Measurements from ENCODE around the gene DHRS2. TPM values are rescaled to one million over a fixed set of nuclear protein-coding genes. Genes with fewer than 3 reads are reported as not detected.
A peak's percentile ranks its signal among the peaks of the same experiment; 100 is the strongest.

The DHRS2 gene
- total and polyA plus RNA-seq, 2 of the 13 experiments (the other 11 are each of a cell fraction or from before 2014, with no cell fraction given) = 1,621 to 3,021 TPM

DNA sequence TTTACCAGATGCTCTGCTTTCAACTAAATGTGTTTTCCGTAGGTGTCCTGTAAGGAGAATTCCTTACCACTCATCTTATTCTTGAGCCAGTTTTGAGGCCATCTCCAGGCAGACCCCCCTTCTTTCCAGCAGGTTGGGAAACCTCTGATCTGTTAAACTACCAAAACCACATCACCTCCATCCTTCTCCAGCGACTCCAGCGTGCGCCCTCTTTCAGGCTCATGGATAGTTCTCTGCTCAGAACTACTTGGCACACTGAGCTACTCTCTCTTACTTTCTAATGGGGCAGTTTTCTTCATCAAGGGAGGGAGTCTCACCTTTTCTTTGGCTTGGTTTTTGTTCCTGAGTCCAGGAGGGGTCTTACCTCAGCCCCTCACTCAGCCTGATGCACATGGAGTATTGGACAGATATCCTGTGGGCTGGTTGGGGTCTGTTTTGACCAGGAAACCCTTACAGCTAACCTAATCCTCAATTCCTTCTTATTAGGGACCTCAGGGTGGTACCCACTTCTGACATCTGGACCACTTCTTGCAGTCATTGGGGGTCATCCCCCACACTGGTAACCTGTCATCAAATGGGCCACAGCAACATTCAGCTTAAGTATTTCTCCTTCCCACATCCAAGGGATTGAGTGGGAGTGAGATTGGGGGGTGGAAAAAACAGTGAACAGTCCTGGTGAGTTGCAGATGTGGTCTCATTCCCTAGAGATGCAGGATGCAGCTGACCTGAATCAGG lies 5.2 kb downstream of the DHRS2 start (continued):
- TF ChIP-seq, protein P1, sequence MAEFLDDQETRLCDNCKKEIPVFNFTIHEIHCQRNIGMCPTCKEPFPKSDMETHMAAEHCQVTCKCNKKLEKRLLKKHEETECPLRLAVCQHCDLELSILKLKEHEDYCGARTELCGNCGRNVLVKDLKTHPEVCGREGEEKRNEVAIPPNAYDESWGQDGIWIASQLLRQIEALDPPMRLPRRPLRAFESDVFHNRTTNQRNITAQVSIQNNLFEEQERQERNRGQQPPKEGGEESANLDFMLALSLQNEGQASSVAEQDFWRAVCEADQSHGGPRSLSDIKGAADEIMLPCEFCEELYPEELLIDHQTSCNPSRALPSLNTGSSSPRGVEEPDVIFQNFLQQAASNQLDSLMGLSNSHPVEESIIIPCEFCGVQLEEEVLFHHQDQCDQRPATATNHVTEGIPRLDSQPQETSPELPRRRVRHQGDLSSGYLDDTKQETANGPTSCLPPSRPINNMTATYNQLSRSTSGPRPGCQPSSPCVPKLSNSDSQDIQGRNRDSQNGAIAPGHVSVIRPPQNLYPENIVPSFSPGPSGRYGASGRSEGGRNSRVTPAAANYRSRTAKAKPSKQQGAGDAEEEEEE (CRISPR knock-in tag; IDR thresholded peaks at IDR 0.05; ENCODE audit: borderline replicate concordance) = no peak
- TF ChIP-seq CBFB (CRISPR knock-in tag; IDR thresholded peaks at IDR 0.05) (0 out of 2 replicates have a peak, but pooled peaks have one; percentile 2), ZNF609 (CRISPR knock-in tag; IDR thresholded peaks at IDR 0.05; ENCODE audit: borderline replicate concordance) (0 out of 2 replicates have a peak, but pooled peaks have one; percentile 19), HDAC6 (IDR thresholded peaks at IDR 0.05; ENCODE audit: low read depth, low read length) (0 out of 2 replicates have a peak, but pooled peaks have one; percentile 36), NRL (CRISPR knock-in tag; IDR thresholded peaks at IDR 0.05; ENCODE audit: borderline replicate concordance) (no peak), FOSL1 (CRISPR knock-in tag; IDR thresholded peaks at IDR 0.05; ENCODE audit: borderline replicate concordance) (no peak), ZSCAN31 (CRISPR knock-in tag; IDR thresholded peaks at IDR 0.05; ENCODE audit: low read depth) (peak; percentile 13; the same call in 1 of the 2 replicates), ZNF101 (CRISPR knock-in tag; IDR thresholded peaks at IDR 0.05; ENCODE audit: borderline replicate concordance, low read depth) (0 out of 2 replicates have a peak, but pooled peaks have one; percentile 27), GATAD1 (CRISPR knock-in tag; IDR thresholded peaks at IDR 0.05) (0 out of 2 replicates have a peak, but pooled peaks have one; percentile 26), SIX4 (CRISPR knock-in tag; IDR thresholded peaks at IDR 0.05) (no peak), U2AF1 (optimal IDR thresholded peaks at IDR 0.05; ENCODE audit: low read depth, low read length) (peak; percentile 97), ZFYVE20 (CRISPR knock-in tag; IDR thresholded peaks at IDR 0.05; ENCODE audit: borderline replicate concordance, low read depth) (0 out of 2 replicates have a peak, but pooled peaks have one; percentile 8), ZNF30 (CRISPR knock-in tag; IDR thresholded peaks at IDR 0.05) (no peak; the same call in 1 of the 2 replicates), ZBTB8A (CRISPR knock-in tag; IDR thresholded peaks at IDR 0.05; ENCODE audit: borderline replicate concordance, low read depth) (peak; percentile 79; the same call in 1 of the 2 replicates), SOX13 (IDR thresholded peaks at IDR 0.05) (no peak), SOX13 (CRISPR knock-in tag; conservative IDR thresholded peaks at IDR 0.05 in 1 of 2, IDR thresholded peaks at IDR 0.05 in 1 of 2) (0 out of 4 replicates have a peak, but pooled peaks of 1 of the 2 experiments have one; percentile 3), TARDBP (CRISPR knock-in tag; IDR thresholded peaks at IDR 0.05) (peak; percentile 21; the same call in 1 of the 2 replicates), TCF7 (IDR thresholded peaks at IDR 0.05; ENCODE audit: low read depth) (no peak)
- TF ChIP-seq, protein P2, sequence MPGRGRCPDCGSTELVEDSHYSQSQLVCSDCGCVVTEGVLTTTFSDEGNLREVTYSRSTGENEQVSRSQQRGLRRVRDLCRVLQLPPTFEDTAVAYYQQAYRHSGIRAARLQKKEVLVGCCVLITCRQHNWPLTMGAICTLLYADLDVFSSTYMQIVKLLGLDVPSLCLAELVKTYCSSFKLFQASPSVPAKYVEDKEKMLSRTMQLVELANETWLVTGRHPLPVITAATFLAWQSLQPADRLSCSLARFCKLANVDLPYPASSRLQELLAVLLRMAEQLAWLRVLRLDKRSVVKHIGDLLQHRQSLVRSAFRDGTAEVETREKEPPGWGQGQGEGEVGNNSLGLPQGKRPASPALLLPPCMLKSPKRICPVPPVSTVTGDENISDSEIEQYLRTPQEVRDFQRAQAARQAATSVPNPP (CRISPR knock-in tag; IDR thresholded peaks at IDR 0.05) = 0 out of 2 replicates have a peak, but pooled peaks have one; percentile 19
- TF ChIP-seq, protein P3, sequence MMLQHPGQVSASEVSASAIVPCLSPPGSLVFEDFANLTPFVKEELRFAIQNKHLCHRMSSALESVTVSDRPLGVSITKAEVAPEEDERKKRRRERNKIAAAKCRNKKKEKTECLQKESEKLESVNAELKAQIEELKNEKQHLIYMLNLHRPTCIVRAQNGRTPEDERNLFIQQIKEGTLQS (CRISPR knock-in tag; IDR thresholded peaks at IDR 0.05) = 0 out of 2 replicates have a peak, but pooled peaks have one; percentile 8

Measured in HepG2 (cell line).